HepG2 (cell line): Measurements from ENCODE around the gene ACD. TPM values are rescaled to one million over a fixed set of nuclear protein-coding genes. Genes with fewer than 3 reads are reported as not detected.

Experiments used
- HNF4G ChIP-seq, 2 experiments: sonication (generic) in 1 of 2; formaldehyde crosslinking in 1 of 2; IDR thresholded peaks; 2 replicates each; pipeline versions ENCODE4 v1.4.0 to v1.6.1; 2011 to 2020; ENCODE audit warnings: borderline replicate concordance in 2 of 2, low read depth in 2 of 2, mild to moderate bottlenecking in 2 of 2, low read length in 1 of 2, missing genetic modification reagents in 1 of 2, moderate library complexity in 1 of 2
- NR1H2 ChIP-seq: sonication (generic); formaldehyde crosslinking; IDR thresholded peaks from 2 replicates; pipeline ENCODE4 v1.8.1; 2022; ENCODE audit warnings: low read depth, missing genetic modification reagents, borderline replicate concordance
- PCBP1 ChIP-seq: fragments of 200-400 bp; formaldehyde crosslinking; IDR thresholded peaks from 2 replicates; pipeline ENCODE4 v1.6.1; 2017; ENCODE audit warnings: mild to moderate bottlenecking, low read depth, low read length, borderline replicate concordance
- TFDP1 ChIP-seq: IDR thresholded peaks from 2 replicates; pipeline ENCODE4 v1.6.1; 2016; ENCODE audit warnings: missing compliant biosample characterization, missing genetic modification reagents, borderline replicate concordance
- ZNF251 ChIP-seq: sonication (generic); formaldehyde crosslinking; IDR thresholded peaks from 2 replicates; pipeline ENCODE4 v1.9.0; 2021; ENCODE audit warnings: mild to moderate bottlenecking, missing genetic modification reagents
- ZNF569 ChIP-seq: sonication (generic); formaldehyde crosslinking; IDR thresholded peaks from 2 replicates; pipeline ENCODE4 v1.5.0; 2020; ENCODE audit warnings: mild to moderate bottlenecking, missing genetic modification reagents, moderate library complexity, borderline replicate concordance
- ZNF704 ChIP-seq: sonication (generic); formaldehyde crosslinking; IDR thresholded peaks from 2 replicates; pipeline ENCODE4 v1.8.1; 2023; ENCODE audit warnings: mild to moderate bottlenecking, inconsistent platforms, moderate library complexity, missing genetic modification reagents, borderline replicate concordance
- ZNF891 ChIP-seq: sonication (generic); formaldehyde crosslinking; IDR thresholded peaks from 2 replicates; pipeline ENCODE4 v1.5.0; 2020; ENCODE audit warnings: mild to moderate bottlenecking, missing genetic modification reagents
- polyA plus RNA-seq, 8 experiments: library from polyadenylated mRNA; depleted of rRNA in 3 of 8; stranded (reverse) in 7 of 8; unstranded in 1 of 8; fragments of >200 nt; fragmentation: Illumina TruSeq in 4 of 8; extraction: Trizol in 4 of 8; gene quantifications; 2 replicates each; pipeline versions ENCODE4 v1.2.1 to v1.2.3, GENCODE V29; 2011 to 2016; ENCODE audit warnings: low read depth in 4 of 8, missing spikeins in 1 of 8, mixed read lengths in 1 of 8; ENCODE audit not compliant: insufficient read depth in 1 of 8
- total RNA-seq, 5 experiments: library from RNA; depleted of rRNA; stranded (reverse); fragments of >200 nt; fragmentation: Illumina TruSeq; extraction: Trizol; gene quantifications; 2 replicates each; pipeline ENCODE4 v1.2.3, GENCODE V29; 2016; ENCODE audit warnings: low read depth in 1 of 5

The ACD gene
- total and polyA plus RNA-seq, 2 of the 13 experiments (the other 11 are each of a cell fraction or from before 2014, with no cell fraction given): 32.6 to 38.3 TPM

- TF ChIP-seq TFDP1 (no peak), PCBP1 (no peak), ZNF251 (no peak), HNF4G (IDR thresholded peaks at IDR 0.05; ENCODE audit: borderline replicate concordance, low read depth, low read length) (no peak), HNF4G (CRISPR knock-in tag; IDR thresholded peaks at IDR 0.05; ENCODE audit: borderline replicate concordance, low read depth) (0 out of 2 replicates have a peak, but pooled peaks have one; percentile 3), ZNF569 (CRISPR knock-in tag) (0 out of 2 replicates have a peak, but pooled peaks have one; percentile 22), ZNF891 (CRISPR knock-in tag) (peak; percentile 26; the same call in 1 of the 2 replicates), ZNF704 (CRISPR knock-in tag) (0 out of 2 replicates have a peak, but pooled peaks have one; percentile 56), NR1H2 (CRISPR knock-in tag) (0 out of 2 replicates have a peak, but pooled peaks have one; percentile 13)
Measured at GRCh38 chr16:67667453-67667816, 7.4 kb upstream of the ACD start (continued).
